GM10266 (cell line): ENCODE results near the gene VASH2.

ENCODE experiments used
- DNase-seq: peaks from one replicate; pipeline ENCODE4 v3.0.0; 2012; ENCODE audit errors: extremely low spot score
- CTCF ChIP-seq: IDR thresholded peaks from 2 replicates; pipeline ENCODE4 v1.5.1; 2012; ENCODE audit warnings: mild to moderate bottlenecking, low read depth; ENCODE audit not compliant: control insufficient read depth, insufficient read depth; ENCODE audit errors: missing control alignments

VASH2 gene

GRCh38 chr1:212976586-212976985 is 26.2 kb downstream of the VASH2 start:
- DNase-seq: no peak
- TF ChIP-seq CTCF: no peak

- TF ChIP-seq CTCF: no peak
Measured at GRCh38 chr1:212977781-212978645, 27.7 kb downstream of the VASH2 start.

DNA sequence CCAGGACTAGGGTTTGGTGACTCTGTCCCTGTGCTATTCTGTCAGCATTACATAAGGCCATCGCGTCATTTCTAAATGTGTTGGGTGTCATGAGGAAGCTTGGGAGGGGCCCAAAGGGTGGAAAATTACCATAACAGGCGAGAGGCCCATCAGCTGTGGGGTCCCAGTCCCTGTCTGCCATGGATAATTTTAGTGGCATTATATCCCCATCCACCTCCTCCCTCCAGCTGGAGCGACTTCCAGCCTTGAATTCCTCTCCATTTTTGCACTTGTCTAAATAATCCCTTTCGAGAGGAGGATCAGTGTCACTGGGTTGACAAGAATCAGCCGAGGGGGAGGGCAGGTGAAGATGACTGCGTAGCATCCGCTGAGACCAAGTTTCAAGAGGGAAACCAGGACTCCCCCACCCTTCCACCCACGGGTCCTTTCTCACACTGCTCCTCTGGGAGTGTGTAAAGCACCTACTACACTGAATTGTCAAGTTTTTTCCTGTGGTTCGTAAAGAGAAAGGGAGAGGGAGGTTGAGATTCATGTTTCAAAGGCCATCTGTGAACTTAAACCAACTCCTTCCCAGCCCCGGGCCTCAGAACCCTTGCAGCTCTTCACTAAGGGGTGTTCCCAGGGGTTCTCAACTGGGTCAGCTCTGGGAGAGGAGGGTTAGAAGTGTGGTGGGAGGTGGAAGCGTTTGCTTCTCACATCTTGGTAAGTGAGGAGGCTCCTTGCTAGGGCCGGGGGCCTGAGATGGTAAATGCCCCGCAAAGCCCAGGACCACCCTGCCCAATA is 29.2 kb downstream of the VASH2 start:
- no peak for TF ChIP-seq CTCF
- peak; percentile 74 for DNase-seq

More at GRCh38 chr1:212977781-212978645, 27.7 kb downstream of the VASH2 start:
- DNase-seq: peak; percentile 55

GRCh38 chr1:212980123-212980785 is 29.9 kb downstream of the VASH2 start:
- TF ChIP-seq CTCF: peak; percentile 25
- DNase-seq: no peak

- DNase-seq: no peak
- TF ChIP-seq CTCF: no peak
Measured at GRCh38 chr1:212981025-212981495, 30.7 kb downstream of the VASH2 start.

- DNase-seq: peak; percentile 29
Measured at GRCh38 chr1:212981571-212982328, 31.4 kb downstream of the VASH2 start.

More at GRCh38 chr1:212981571-212982328, 31.4 kb downstream of the VASH2 start:
- no peak for TF ChIP-seq CTCF
